ENCODE measurements around the gene FGGY. TPM values are rescaled to one million over a fixed set of nuclear protein-coding genes. Genes with fewer than 3 reads are reported as not detected.

FGGY gene
- total RNA-seq, 1 experiment from 2014 or later = 12.0 TPM

- Mint-ChIP-seq H3K4me1 (peaks cover 19% of the 10 kb centered on the region), H3K9me3 (no peaks in the 10 kb centered on the region; the same call in 1 of the 2 replicates), H3K36me3 (no peaks in the 10 kb centered on the region), H3K27ac (no peak overlapping the region; the same call in 1 of the 2 replicates), H3K4me3 (no peak overlapping the region), H3K27me3 (ENCODE audit: low read depth) (no peaks in the 10 kb centered on the region)
- DNase-seq (ENCODE audit: low spot score) = no peak
- TF ChIP-seq ZMAT4 (CRISPR knock-in tag; IDR thresholded peaks at IDR 0.05) (no peak), JAZF1 (CRISPR knock-in tag; IDR thresholded peaks at IDR 0.05) (no peak), ZNF281 (CRISPR knock-in tag; IDR thresholded peaks at IDR 0.05) (no peak), CREM (CRISPR knock-in tag; IDR thresholded peaks at IDR 0.05) (no peak), ZSCAN18 (CRISPR knock-in tag; IDR thresholded peaks at IDR 0.05) (no peak), NR2C2 (CRISPR knock-in tag; IDR thresholded peaks at IDR 0.05) (no peak), NR1H2 (CRISPR knock-in tag; IDR thresholded peaks at IDR 0.05) (no peak), ZNF532 (CRISPR knock-in tag; IDR thresholded peaks at IDR 0.05; ENCODE audit: borderline replicate concordance) (no peak), ZBTB43 (CRISPR knock-in tag; IDR thresholded peaks at IDR 0.05) (no peak), E2F5 (CRISPR knock-in tag; IDR thresholded peaks at IDR 0.05) (no peak), SMAD4 (CRISPR knock-in tag; IDR thresholded peaks at IDR 0.05) (no peak)
- ChIA-PET CTCF (no interaction called here), POLR2A (no interaction called here)
- ATAC-seq = no peak
These were observed 392.1 kb downstream of the FGGY start for GRCh38 chr1:59688976-59689375.

GRCh38 chr1:59689730-59690129 lies 392.8 kb downstream of the FGGY start:
- DNase-seq (ENCODE audit: low spot score) (no peak), ATAC-seq (no peak)
- POLR2A ChIA-PET = no interaction called here
- Mint-ChIP-seq H3K4me3 (no peak overlapping the region), H3K36me3 (no peaks in the 10 kb centered on the region), H3K4me1 (peaks cover 19% of the 10 kb centered on the region), H3K27me3 (ENCODE audit: low read depth) (no peaks in the 10 kb centered on the region), H3K9me3 (peaks cover 2% of the 10 kb centered on the region), H3K27ac (no peak overlapping the region)
- CTCF ChIA-PET = no interaction called here
- no peak for TF ChIP-seq TEAD1 (CRISPR knock-in tag; IDR thresholded peaks at IDR 0.05)
- no peak for TF ChIP-seq NFE2L1 (CRISPR knock-in tag; IDR thresholded peaks at IDR 0.05)
- TF ChIP-seq HMGXB4 (CRISPR knock-in tag; IDR thresholded peaks at IDR 0.05) = no peak
- no peak for TF ChIP-seq AR (CRISPR knock-in tag; IDR thresholded peaks at IDR 0.05)
- no peak for TF ChIP-seq ESRRA (CRISPR knock-in tag; IDR thresholded peaks at IDR 0.05; ENCODE audit: borderline replicate concordance)

Measured in WTC11 (cell line).